ENCODE measurements around the gene CLDND2.

The CLDND2 gene

DNA sequence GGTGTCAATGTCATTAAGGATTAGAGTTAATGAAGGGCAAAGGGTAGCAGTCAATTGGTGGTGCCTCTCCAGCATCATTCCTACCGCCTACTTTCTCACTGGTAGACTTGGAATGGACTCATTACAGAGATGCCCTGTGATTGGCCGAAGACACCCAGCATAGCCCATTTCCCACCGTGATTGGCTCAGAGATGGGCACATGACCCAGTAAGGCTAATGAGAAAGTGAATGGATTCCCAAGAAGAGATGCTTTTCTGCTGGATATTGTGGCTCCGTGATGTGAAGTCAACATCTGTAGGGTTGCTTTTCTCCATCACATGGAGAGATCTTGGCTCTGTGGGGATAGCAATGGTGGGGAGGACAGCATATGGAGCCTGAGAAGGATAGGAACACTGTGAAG, 38.4 kb downstream of the CLDND2 start:
- DNase-seq = no peak

DNA sequence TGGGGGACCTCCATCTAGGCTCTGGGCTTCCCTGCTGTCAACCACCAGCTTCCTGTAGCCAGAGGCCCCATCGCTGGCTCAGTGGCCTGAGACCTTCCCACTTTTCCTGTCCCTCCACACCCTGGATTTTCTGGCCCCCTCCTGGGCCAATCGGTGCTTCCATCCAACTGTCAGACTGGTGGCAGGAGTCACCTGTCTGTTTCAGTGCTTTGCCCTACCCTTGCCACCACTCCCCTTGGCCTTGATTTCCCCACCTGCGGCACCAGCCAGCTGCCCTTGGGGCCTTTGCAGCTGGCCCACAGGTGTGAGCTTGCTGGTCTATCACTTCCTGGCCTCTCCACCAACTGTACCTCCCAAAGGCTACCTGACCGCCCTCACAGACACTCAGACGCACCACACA, 39.4 kb downstream of the CLDND2 start:
- DNase-seq = no peak

DNA sequence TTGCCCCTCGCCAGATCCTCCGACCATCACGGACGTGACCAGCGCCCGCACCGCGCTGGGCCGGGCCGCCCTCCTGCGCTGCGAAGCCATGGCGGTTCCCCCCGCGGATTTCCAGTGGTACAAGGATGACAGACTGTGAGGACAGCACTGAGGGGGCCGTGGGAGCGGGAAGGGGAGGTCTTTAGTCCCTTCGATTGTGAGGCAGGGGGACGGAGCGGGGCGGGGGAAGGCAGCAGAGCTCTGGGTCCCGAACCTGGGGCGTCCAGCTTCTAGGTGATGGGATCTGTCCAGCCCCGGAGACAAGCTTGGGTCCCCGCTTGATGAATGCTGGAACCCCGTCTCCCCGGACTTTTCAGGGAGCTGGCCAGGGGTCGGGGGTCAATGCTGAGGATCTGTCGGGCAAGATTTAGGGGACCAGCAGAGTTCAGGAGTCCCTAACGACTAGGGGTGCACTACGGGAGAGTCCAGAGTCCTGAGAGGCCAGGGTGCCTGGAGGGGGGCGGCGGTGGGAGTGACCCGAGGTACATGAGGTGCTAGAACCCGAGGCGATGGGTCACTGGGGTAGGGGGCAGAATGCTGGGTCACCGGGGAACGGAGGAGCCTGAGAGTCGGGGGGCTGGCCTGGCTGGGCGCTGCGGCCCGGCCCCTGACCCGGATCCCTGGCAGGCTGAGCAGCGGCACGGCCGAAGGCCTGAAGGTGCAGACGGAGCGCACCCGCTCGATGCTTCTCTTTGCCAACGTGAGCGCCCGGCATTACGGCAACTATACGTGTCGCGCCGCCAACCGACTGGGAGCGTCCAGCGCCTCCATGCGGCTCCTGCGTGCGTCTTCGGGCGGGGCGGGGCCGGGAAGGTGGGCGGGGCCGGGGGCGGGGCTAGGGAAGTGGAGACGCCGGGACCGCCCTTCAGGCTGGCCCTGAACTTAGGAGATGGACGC, 41.5 kb downstream of the CLDND2 start:
- DNase-seq = peak; percentile 52

DNA sequence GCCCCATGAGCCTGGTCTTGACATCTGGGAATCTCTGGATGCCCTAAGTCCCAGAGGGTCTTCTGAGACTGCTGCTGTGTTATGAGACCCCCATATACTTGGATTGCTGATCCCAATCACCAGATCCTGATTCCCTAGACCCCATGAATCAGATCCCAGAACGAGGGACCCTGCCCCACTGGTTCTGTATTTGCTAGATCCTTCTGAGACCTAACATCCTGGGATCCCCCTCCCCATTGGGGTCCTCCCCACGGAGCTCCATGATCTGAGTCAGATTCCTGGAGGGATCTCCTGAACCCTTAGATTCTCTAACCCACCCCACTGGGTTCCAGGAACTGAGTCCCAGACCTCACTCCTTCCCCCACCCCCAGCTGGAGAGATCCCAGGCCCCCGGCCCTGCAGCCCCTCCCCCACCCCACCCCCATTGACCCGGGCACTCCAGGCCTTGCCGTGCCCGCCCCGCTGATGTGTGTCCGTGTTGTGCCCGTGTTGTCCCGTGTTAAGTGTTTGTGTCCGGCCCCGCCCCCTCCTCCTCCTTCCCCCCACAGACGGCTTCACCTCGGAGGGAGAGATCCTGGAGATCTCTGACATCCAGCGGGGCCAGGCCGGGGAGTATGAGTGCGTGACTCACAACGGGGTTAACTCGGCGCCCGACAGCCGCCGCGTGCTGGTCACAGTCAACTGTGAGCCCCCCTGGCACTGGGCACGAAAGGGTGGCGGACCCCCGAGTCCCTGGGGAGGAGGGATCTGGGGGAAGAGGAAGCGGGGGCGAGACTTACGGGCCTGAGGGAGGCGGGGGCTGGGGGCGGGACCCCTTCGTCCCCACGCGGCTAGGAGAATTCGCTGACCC, 42.4 kb downstream of the CLDND2 start:
- DNase-seq = no peak

DNA sequence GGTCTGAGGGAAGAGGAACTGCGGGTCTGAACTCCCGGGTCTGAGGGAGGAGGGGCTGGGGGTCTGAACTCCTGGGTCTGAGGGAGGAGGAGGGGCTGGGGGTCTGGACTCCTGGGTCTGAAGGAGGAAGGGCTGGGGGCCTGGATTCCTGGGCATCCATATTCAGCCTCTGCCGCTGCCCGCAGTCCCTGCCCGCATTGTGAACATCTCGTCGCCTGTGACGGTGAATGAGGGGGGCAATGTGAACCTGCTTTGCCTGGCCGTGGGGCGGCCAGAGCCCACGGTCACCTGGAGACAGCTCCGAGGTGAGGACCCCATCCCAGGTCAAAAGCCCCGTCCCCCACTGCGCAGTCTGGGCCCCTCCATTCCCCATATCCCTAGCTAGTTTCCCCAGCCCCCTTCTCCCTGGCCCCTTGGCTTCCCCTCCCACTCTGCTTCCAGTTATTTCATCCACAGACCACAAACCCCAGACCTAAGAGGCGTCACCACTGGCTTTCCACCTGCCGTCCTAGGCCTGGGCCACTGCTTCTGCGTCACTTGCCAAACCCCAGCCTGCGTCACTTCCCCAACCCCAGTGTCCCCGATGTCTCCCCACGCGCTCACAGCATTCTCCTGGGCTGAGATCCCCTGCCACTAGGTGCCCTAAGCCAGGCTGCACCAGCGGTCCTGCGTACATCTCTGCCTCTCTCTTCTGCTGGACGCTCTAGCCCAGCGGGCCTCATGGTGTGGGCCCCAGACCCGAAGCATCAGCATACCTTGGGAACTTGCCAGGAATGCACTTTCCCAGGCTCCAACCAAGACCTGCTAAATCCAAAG, 43.4 kb downstream of the CLDND2 start:
- DNase-seq = no peak

DNA sequence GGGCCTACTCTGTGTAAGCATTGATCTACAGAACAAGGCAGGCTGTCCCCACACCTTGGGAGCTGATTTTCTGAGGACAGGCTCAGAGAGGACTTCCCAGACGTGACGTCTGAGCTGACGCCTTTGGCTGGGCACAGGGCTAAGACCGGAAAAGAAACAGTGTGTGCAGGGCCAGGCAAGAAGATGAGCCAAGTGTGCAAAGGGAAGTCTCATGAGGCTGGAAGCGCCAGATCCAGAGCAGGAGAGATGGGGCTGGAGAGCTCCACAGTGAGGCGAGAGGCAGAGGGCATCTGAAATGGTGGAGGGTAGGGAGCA, 44.7 kb downstream of the CLDND2 start:
- no peak for DNase-seq

DNA sequence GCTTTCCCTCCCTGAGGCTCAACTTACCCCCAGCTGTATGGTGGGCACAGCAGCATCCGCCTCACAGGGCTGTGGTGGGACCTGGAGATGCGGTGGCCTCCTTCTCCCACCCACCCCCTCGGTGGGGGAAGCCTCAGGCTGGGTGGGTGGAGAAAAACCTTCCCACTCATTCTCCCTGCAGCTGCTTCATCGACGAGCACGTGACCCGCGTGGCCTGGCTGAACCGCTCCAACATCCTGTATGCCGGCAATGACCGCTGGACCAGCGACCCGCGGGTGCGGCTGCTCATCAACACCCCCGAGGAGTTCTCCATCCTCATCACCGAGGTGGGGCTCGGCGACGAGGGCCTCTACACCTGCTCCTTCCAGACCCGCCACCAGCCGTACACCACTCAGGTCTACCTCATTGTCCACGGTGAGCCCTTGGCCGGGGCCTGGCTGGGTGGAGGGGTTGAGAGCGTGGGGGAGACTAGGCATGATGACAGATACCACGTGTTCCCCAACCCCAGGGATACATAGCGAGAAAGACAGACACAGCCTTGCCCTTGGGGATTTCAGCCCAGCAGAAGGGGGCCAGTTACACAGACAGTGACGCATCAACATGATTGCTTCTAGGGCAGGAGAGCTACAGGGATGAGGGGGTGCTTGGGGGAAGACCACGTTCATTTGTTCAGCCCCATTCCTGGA, 45.2 kb downstream of the CLDND2 start:
- no peak for DNase-seq

DNA sequence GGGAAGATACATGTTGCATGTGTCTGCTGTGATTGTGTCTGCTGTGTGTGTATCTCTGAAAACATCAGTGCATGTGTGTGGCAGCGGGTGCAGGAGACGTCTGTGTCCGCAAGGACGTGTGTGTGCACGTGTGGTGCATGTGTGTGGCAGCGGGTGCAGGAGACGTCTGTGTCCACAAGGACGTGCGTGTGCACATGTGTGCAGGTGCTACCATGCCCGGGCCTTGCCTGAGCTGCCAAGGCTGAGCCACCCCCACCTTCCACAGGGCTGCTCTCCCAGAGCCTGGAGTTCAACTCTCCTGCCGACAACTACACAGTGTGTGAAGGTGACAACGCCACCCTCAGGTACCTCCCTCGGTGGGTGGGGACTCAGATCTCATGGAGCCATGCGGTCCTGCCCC, 47.0 kb downstream of the CLDND2 start:
- no peak for DNase-seq

DNA sequence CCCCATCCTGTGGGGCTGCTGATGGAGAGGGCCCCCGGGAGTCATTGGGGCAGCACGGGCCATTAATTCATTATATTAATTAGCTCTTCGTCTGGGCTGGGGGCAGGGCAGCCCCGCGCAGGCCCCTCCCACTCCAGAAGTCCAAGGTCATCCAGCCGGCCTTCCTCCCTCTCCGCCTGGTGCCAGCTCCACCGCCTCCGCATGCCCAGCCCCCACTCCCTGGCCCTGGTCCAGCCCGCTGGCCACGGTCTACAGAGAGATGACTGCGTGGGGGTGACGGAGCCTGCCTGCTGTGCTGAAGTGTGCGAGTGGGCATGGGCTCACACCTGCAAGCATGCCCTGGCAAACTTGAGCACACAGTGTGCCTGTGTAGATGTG, 48.5 kb downstream of the CLDND2 start:
- peak; percentile 51 for DNase-seq

DNA sequence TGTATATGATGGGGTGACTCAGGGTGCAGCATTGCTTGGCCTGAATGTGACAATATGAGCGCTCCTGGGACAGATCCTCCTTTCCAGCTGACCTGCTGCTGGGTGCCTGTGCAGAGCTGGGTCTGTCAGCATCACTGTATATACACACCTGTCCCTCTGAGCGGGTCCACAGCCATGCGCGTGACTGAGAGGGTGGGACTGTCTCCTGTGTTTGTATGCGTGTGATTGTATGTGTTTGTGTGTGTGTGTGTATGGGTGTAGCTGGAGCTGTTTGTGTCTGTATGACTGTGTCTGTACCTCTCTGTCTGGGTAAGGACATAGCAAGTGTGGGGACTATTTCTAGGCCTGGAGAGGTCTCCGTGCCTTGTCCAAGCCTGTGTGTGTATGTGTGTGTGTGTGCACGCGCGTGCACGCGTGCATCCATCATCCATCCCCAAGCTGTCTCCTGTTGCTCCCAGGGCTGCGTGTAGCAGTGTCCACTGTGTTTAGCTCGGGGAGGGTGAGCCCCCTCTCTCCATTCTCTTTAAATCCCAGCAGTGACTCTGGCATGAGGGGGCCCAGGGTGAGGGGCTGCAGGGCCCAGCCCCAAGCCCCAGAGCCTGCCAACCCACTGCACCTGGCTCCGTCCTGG, 49.0 kb downstream of the CLDND2 start:
- no peak for DNase-seq

DNA sequence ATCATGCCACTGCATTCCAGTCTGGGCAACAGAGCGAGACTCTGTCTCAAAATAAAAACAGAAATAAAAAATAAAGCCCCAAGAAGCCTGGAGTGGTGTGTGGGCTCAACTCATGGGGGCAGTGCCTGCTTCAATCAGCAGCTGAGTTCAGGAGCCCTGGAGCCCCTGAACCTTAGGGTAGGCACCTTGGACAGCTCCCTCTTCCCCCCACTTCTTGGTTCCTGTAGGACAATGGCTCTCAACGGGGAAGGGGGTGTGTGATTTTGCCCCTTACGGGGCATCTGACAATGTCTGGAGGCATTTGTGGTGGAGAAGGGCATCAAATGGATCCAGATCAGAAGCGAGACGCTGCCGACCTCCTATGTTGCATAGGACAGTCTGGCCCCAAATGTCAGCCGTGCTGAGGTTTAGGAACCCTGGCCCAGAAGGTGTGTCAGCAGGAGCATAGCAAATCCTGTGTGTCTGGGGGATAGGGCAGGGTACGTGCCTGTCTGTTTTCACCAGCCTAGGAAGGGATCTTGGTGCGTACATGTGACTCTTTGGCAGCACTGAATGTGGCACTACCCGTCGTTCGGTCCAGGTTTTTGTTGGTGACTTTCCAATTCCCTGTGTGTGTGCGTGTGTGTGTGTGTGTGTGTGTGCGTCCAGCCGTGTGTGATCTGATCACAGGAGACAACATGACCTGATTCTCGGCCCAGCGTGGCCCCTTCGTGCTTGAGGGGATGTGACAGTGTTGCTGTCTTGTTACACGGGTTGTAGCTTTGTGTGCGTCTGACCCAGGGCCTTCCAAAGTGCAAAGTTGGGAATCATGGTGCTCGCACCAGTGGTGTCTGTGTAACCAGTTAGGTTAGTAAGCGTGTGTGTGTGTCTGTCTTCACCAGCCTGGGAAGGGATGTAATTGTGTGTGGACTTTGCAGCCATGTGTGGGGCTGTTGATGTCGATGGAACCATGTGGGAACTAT, 49.8 kb downstream of the CLDND2 start:
- DNase-seq = no peak

DNA sequence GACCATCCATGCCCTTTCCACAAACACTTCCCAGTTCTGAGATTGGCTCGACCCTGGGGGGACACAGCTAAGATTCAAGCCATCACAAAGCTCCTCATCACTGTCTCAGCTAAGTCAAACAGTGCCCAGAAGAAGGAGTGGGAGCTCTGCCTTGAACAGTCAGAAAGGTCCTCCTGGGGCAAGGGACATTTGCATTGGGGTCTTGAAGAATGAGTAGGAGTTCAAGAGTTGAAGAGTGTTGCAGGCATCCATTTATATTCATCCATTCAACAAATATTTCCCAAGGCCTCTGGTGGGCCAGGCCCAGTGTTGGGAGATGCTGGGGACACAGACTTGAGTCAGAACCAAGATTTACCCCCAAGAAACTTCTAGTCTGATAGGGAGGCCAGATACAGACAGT, 50.8 kb downstream of the CLDND2 start:
- DNase-seq = no peak

DNA sequence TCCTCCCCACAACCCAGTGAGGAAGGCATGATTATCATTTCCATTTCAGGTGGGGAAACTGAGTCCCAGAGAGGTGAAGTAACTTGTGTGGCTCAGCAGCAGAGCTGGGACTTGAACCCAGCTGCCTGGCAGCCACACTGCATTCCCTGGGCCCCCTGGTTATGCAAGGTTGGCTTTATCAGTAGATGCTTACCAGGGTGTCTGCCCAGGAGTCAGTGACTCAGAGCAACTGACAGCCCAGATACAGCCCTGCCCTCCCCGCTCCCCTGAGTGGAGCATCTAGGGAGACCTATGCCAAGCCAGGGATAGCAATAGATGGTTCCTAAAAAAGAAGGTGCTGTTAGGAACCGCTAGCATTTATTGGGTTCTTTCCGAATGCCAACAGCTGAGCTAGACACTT, 51.4 kb downstream of the CLDND2 start:
- no peak for DNase-seq

Measured in right kidney (tissue), 1 donor.